ENCODE measurements around the gene SRSF2.
"Not testable (repeated sequence)": the region's sequence is repeated elsewhere in the genome, so short reads cannot be mapped to it uniquely, and the experiment has no call there.

The SRSF2 gene

GRCh38 chr17:76738468-76738850 is 1.3 kb upstream of the SRSF2 start:
- DNase-seq (ENCODE audit: low spot score): no peak

GRCh38 chr17:76737676-76738467 is 741 bp upstream of the SRSF2 start, which contains the start of gene MFSD11:
TSS of gene MFSD11 (plus strand) at chr17:76738119. CDS start at chr17:76738353, 234 bp downstream.
- peak; percentile 93 for DNase-seq (ENCODE audit: low spot score)

GRCh38 chr17:76736349-76737081 is 616 bp downstream of the SRSF2 start:
- no peak for DNase-seq (ENCODE audit: low spot score)

- DNase-seq (ENCODE audit: low spot score): no peak
These were observed 1.4 kb downstream of the SRSF2 start for GRCh38 chr17:76735586-76736348.

- DNase-seq (ENCODE audit: low spot score): no peak
These were observed 2.1 kb downstream of the SRSF2 start for GRCh38 chr17:76735006-76735405.

GRCh38 chr17:76734080-76734840 is 2.9 kb downstream of the SRSF2 start:
- no peak for DNase-seq (ENCODE audit: low spot score)

GRCh38 chr17:76733618-76733957 is 3.5 kb downstream of the SRSF2 start:
- DNase-seq (ENCODE audit: low spot score): no peak

- no peak for DNase-seq (ENCODE audit: low spot score)
These were observed 4.2 kb downstream of the SRSF2 start for GRCh38 chr17:76732734-76733617.

- not testable (repeated sequence) for DNase-seq (ENCODE audit: low spot score)
These were observed 5.1 kb downstream of the SRSF2 start for GRCh38 chr17:76731800-76732733.

- DNase-seq (ENCODE audit: low spot score): no peak
These were observed 9.2 kb downstream of the SRSF2 start for GRCh38 chr17:76727745-76728456.

- no peak for DNase-seq (ENCODE audit: low spot score)
These were observed 10.1 kb downstream of the SRSF2 start, which contains the start of gene METTL23 for GRCh38 chr17:76726776-76727718. TSS of gene METTL23 (plus strand) at chr17:76726839. CDS start at chr17:76729711, 2,872 bp downstream.

GRCh38 chr17:76726231-76726775 is 10.8 kb downstream of the SRSF2 start, which contains the start of gene JMJD6:
TSS of gene JMJD6 (minus strand) at chr17:76726606. CDS start at chr17:76726475, 131 bp downstream.
- peak; percentile 94 for DNase-seq (ENCODE audit: low spot score)

GRCh38 chr17:76725580-76726230 is 11.4 kb downstream of the SRSF2 start:
- DNase-seq (ENCODE audit: low spot score): peak; percentile 54

GRCh38 chr17:76723812-76724211 is 13.3 kb downstream of the SRSF2 start:
- no peak for DNase-seq (ENCODE audit: low spot score)

- not testable (repeated sequence) for DNase-seq (ENCODE audit: low spot score)
These were observed 14.2 kb downstream of the SRSF2 start for GRCh38 chr17:76722977-76723376.

GRCh38 chr17:76722279-76722678 is 14.9 kb downstream of the SRSF2 start:
- DNase-seq (ENCODE audit: low spot score): no peak

GRCh38 chr17:76721463-76721862 is 15.7 kb downstream of the SRSF2 start:
- DNase-seq (ENCODE audit: low spot score): no peak
